IMR-90 (cell line): ENCODE data around the gene MEIKIN. TPM values are rescaled to one million over a fixed set of nuclear protein-coding genes. Genes with fewer than 3 reads are reported as not detected.

Experiments used
- ATAC-seq: fragments of 200-7000 bp; cut with Tn5 transposase; 2 replicates; pipeline ENCODE4 v1.9.1; 2020; ENCODE audit warnings: low read depth, mild to moderate bottlenecking, moderate library complexity
- BruUV-seq: library from RNA; stranded (reverse); fragments of 400-500 nt; replicated peaks from 2 replicates; lab custom pipeline; 2021; lab: Mats Ljungman, UMichigan
- CTCF ChIA-PET: fragments of 300-600 bp; formaldehyde crosslinking; extraction: SDS; loops from one replicate; lab custom pipeline; 2021; ENCODE audit warnings: antibody characterized with exemption; lab: Yijun Ruan, JAX
- POLR2A ChIA-PET: fragments of 300-600 bp; sonication (Branson Sonifier 250); formaldehyde crosslinking; loops from one replicate; lab custom pipeline; 2022; ENCODE audit warnings: antibody characterized with exemption; ENCODE audit not compliant: unreplicated experiment; lab: Charles Lee
- DNase-seq: peaks from one replicate; pipeline ENCODE4 v3.0.0; 2013
- H2AFZ ChIP-seq: replicated peaks from 2 replicates; pipeline ENCODE3; 2013; ENCODE audit warnings: low read length, mild to moderate bottlenecking; ENCODE audit not compliant: poor library complexity
- H2AK5ac ChIP-seq: 2 replicates; pipeline ENCODE4 v1.6.1; 2013; ENCODE audit warnings: low read depth, low read length, inconsistent platforms
- H2AK9ac ChIP-seq: replicated peaks from 2 replicates; pipeline ENCODE3; 2013; ENCODE audit warnings: mild to moderate bottlenecking, low read depth, low read length, moderate library complexity; ENCODE audit not compliant: poor library complexity
- H2BK120ac ChIP-seq: 2 replicates; pipeline ENCODE4 v1.6.1; 2013; ENCODE audit warnings: low read depth, low read length, inconsistent platforms
- H2BK15ac ChIP-seq: 3 replicates; pipeline ENCODE4 v1.6.1; 2013; ENCODE audit warnings: low read depth, low read length, inconsistent platforms
- H2BK20ac ChIP-seq: 2 replicates; pipeline ENCODE4 v1.6.1; 2013; ENCODE audit warnings: low read depth, mild to moderate bottlenecking, inconsistent platforms, low read length, moderate library complexity
- H2BK5ac ChIP-seq: 2 replicates; pipeline ENCODE4 v1.6.1; 2013; ENCODE audit warnings: mild to moderate bottlenecking, low read depth, low read length, inconsistent platforms; ENCODE audit not compliant: poor library complexity, severe bottlenecking
- H3K14ac ChIP-seq: replicated peaks from 2 replicates; pipeline ENCODE4 v1.6.1; 2013; ENCODE audit warnings: low read depth, low read length, inconsistent platforms
- H3K18ac ChIP-seq: 2 replicates; pipeline ENCODE4 v1.6.1; 2013; ENCODE audit warnings: low read depth, low read length, control low read depth
- H3K23ac ChIP-seq: 2 replicates; pipeline ENCODE4 v1.6.1; 2013; ENCODE audit warnings: low read depth, low read length, inconsistent platforms
- H3K27ac ChIP-seq: 2 replicates; pipeline ENCODE4 v1.5.1; 2013; ENCODE audit warnings: mild to moderate bottlenecking, control low read depth, low read length; ENCODE audit not compliant: insufficient read depth
- H3K27me3 ChIP-seq: 2 replicates; pipeline ENCODE4 v1.6.1; 2013; ENCODE audit warnings: low read length; ENCODE audit not compliant: control insufficient read depth, insufficient read depth
- H3K36me3 ChIP-seq: 2 replicates; pipeline ENCODE4 v1.6.1; 2013; ENCODE audit warnings: low read length, mixed read lengths; ENCODE audit not compliant: control insufficient read depth, insufficient read depth
- H3K4ac ChIP-seq: 2 replicates; pipeline ENCODE4 v1.6.1; 2013; ENCODE audit warnings: low read depth, low read length, inconsistent platforms
- H3K4me1 ChIP-seq: 2 replicates; pipeline ENCODE4 v1.6.1; 2013; ENCODE audit warnings: low read length, mixed read lengths; ENCODE audit not compliant: control insufficient read depth, insufficient read depth
- H3K4me2 ChIP-seq: 2 replicates; pipeline ENCODE4 v1.6.1; 2013; ENCODE audit warnings: low read depth, mild to moderate bottlenecking, control low read depth, low read length, moderate library complexity
- H3K4me3 ChIP-seq: 2 replicates; pipeline ENCODE4 v1.5.1; 2013; ENCODE audit warnings: low read depth, mild to moderate bottlenecking, control low read depth, low read length, moderate library complexity; ENCODE audit not compliant: insufficient read depth
- H3K56ac ChIP-seq: 2 replicates; pipeline ENCODE4 v1.6.1; 2013; ENCODE audit warnings: low read length, inconsistent platforms; ENCODE audit not compliant: insufficient read depth; ENCODE audit errors: extremely low read depth
- H3K79me1 ChIP-seq, 2 experiments: 2 replicates each; pipeline ENCODE4 v1.6.1; 2013; ENCODE audit warnings: low read length in 2 of 2, inconsistent platforms in 1 of 2, low read depth in 1 of 2
- H3K9ac ChIP-seq: 2 replicates; pipeline ENCODE4 v1.6.1; 2013; ENCODE audit warnings: low read depth, low read length, control low read depth
- H3K9me1 ChIP-seq: 2 replicates; pipeline ENCODE4 v1.6.1; 2013; ENCODE audit warnings: low read length, inconsistent platforms; ENCODE audit not compliant: insufficient read depth
- H3K9me3 ChIP-seq: 2 replicates; pipeline ENCODE4 v1.6.1; 2013; ENCODE audit warnings: low read length; ENCODE audit not compliant: control insufficient read depth, insufficient read depth
- H4K20me1 ChIP-seq: 2 replicates; pipeline ENCODE4 v1.6.1; 2013; ENCODE audit warnings: low read length, inconsistent platforms; ENCODE audit not compliant: insufficient read depth
- H4K5ac ChIP-seq: 2 replicates; pipeline ENCODE4 v1.6.1; 2013; ENCODE audit warnings: mild to moderate bottlenecking, low read depth, low read length, control low read depth
- H4K8ac ChIP-seq, 2 experiments: 2 replicates each; pipeline ENCODE4 v1.6.1; 2013; ENCODE audit warnings: low read depth in 2 of 2, low read length in 2 of 2, control low read depth in 1 of 2, inconsistent platforms in 1 of 2
- H4K91ac ChIP-seq: 2 replicates; pipeline ENCODE4 v1.6.1; 2013; ENCODE audit warnings: low read depth, low read length, inconsistent platforms; ENCODE audit not compliant: insufficient read depth
- CEBPB ChIP-seq: IDR thresholded peaks from 2 replicates; pipeline ENCODE4 v1.6.1; 2012; ENCODE audit warnings: low read depth, low read length, improper control_type of control experiment
- CHD1 ChIP-seq: IDR thresholded peaks from 2 replicates; pipeline ENCODE4 v1.6.1; 2012; ENCODE audit warnings: low read depth, low read length, improper control_type of control experiment
- CTCF ChIP-seq: conservative IDR thresholded peaks from 2 replicates; pipeline ENCODE4 v1.5.1; 2012; ENCODE audit warnings: mild to moderate bottlenecking, low read depth, low read length, improper control_type of control experiment
- FOS ChIP-seq: fragments of 150-350 bp; IDR thresholded peaks from 2 replicates; pipeline ENCODE4 v1.6.1; 2016; ENCODE audit warnings: low read depth, low read length
- MAZ ChIP-seq: IDR thresholded peaks from 2 replicates; pipeline ENCODE4 v1.6.1; 2012; ENCODE audit warnings: low read depth, mild to moderate bottlenecking, low read length, improper control_type of control experiment, moderate library complexity, borderline replicate concordance
- MXI1 ChIP-seq: IDR thresholded peaks from 2 replicates; pipeline ENCODE4 v1.6.1; 2012; ENCODE audit warnings: low read depth, mild to moderate bottlenecking, low read length, moderate library complexity, borderline replicate concordance
- POLR2A ChIP-seq: IDR thresholded peaks from 2 replicates; pipeline ENCODE4 v1.6.1; 2012; ENCODE audit warnings: mild to moderate bottlenecking, low read depth, low read length
- RFX5 ChIP-seq: IDR thresholded peaks from 2 replicates; pipeline ENCODE4 v1.8.0; 2012; ENCODE audit warnings: low read depth, mild to moderate bottlenecking, low read length, moderate library complexity
- SMC3 ChIP-seq: fragments of 150-350 bp; IDR thresholded peaks from 2 replicates; pipeline ENCODE4 v1.6.1; 2016; ENCODE audit warnings: low read depth, mild to moderate bottlenecking, antibody characterized with exemption, low read length, moderate library complexity
- USF2 ChIP-seq: fragments of 150-350 bp; IDR thresholded peaks from 2 replicates; pipeline ENCODE4 v1.6.1; 2017; ENCODE audit warnings: mild to moderate bottlenecking, antibody characterized with exemption, low read length, low read depth
- WGBS, 2 experiments: methylation state at CpG; one replicate each; pipeline versions ENCODE4 v1.1.5 to v1.1.7; 2013; ENCODE audit warnings: missing lambda C conversion rate in 2 of 2; ENCODE audit not compliant: insufficient read length in 1 of 2; ENCODE audit errors: extremely low coverage in 2 of 2; 5-methylcytosine and 5-hydroxymethylcytosine counted together
- dilution Hi-C: fragments of 300-500 bp; cut with HindIII; formaldehyde crosslinking; loops from one replicate; pipeline ENCODE4 v1.14.3; 2018; ENCODE audit warnings: low sequenced_read_pairs; ENCODE audit not compliant: unreplicated experiment
- in situ Hi-C: fragments of 300-500 bp; cut with MboI; formaldehyde crosslinking; loops from 3 replicates; pipeline ENCODE4 v1.14.3; 2019; ENCODE audit warnings: low sequenced_read_pairs, inconsistent platforms, mixed read lengths
- intact Hi-C: fragments of 100-400 bp; cut with micrococcal nuclease; formaldehyde crosslinking; loops from 2 replicates; pipeline ENCODE4 v1.10.0; 2022
- polyA plus RNA-seq, 3 experiments: library from polyadenylated mRNA; depleted of rRNA; stranded (reverse); fragments of >200 nt; gene quantifications; 2 replicates each; pipeline ENCODE4 v1.2.3, GENCODE V29; 2012; ENCODE audit warnings: low replicate concordance in 1 of 3
- total RNA-seq: library from RNA; depleted of rRNA; stranded (reverse); fragments of >200 nt; gene quantifications from 2 replicates; pipeline ENCODE4 v1.2.3, GENCODE V29; 2012

Gene MEIKIN
- total and polyA plus RNA-seq, 2 of the 4 experiments (the other 2 are of a cell fraction): not detected

GRCh38 chr5:131981516-131981915, 36.1 kb upstream of the MEIKIN start:
- Histone ChIP-seq H3K9ac (no peak overlapping the region), H3K36me3 (no peaks in the 10 kb centered on the region), H2BK5ac (no peak overlapping the region), H2BK120ac (no peak overlapping the region), H3K23ac (no peak overlapping the region), H2AK9ac (no peak overlapping the region), H3K18ac (no peak overlapping the region), H4K20me1 (no peaks in the 10 kb centered on the region), H3K4me3 (no peak overlapping the region), H3K27ac (no peak overlapping the region), H4K5ac (no peak overlapping the region), H3K9me1 (no peaks in the 10 kb centered on the region), H4K91ac (no peak overlapping the region), H3K79me1 (no peaks in the 10 kb centered on the region), H3K4me2 (no peak overlapping the region), H3K14ac (no peak overlapping the region), H4K8ac (no peak overlapping the region), H3K9me3 (no peaks in the 10 kb centered on the region), H2BK20ac (no peak overlapping the region), H3K27me3 (peaks cover 20% of the 10 kb centered on the region), H2AK5ac (no peak overlapping the region), H3K4me1 (no peaks in the 10 kb centered on the region), H3K56ac (no peak overlapping the region), H3K4ac (no peak overlapping the region), H2AFZ (no peak overlapping the region), H2BK15ac (no peak overlapping the region)
- 17% methylated on average over 2 of the region's 4 CpGs; no CpG with 5 or more reads in 1 of the 2 experiments for WGBS, 2 experiments
- dilution Hi-C loops: no loop called here
- TF ChIP-seq RFX5 (no peak), FOS (no peak), CEBPB (no peak), MAZ (no peak), CTCF (no peak), CHD1 (no peak), USF2 (no peak), SMC3 (no peak), POLR2A (no peak), MXI1 (no peak)
- intact Hi-C loops: no loop called here
- DNase-seq (no peak), ATAC-seq (no peak)
- BruUV-seq: no TSS peak
- in situ Hi-C loops: no loop called here
- POLR2A ChIA-PET: no interaction called here
- CTCF ChIA-PET: interaction anchor here (0.7 kb wide), 1 partner anchor 20 kb away, joined by 3 read pairs; no protein-coding TSS in a partner anchor
